Measurements from ENCODE around the gene CCDC50.
A peak's percentile ranks its signal among the peaks of the same experiment; 100 is the strongest.

The CCDC50 gene

GRCh38 chr3:191313296-191313695 is 15.9 kb upstream of the CCDC50 start:
- Histone ChIP-seq H3K36me3 (no peaks in the 10 kb centered on the region), H3K9ac (no peak overlapping the region), H4K20me1 (no peaks in the 10 kb centered on the region), H3K4me1 (no peaks in the 10 kb centered on the region), H3K4me3 (no peak overlapping the region), H3K4me2 (no peak overlapping the region), H3K9me3 (replicated peaks in 1 of 11) (peaks cover 6 to 17% (median 13%) of the 10 kb centered on the region in 11 experiments; a peak in 19 of 22 replicates), H3K27me3 (no peaks in the 10 kb centered on the region), H3K27ac (no peak overlapping the region)
- TF ChIP-seq Cebpa-rat (IDR thresholded peaks at IDR 0.05), result no peak

GRCh38 chr3:191314109-191314728 is 15.0 kb upstream of the CCDC50 start:
- Histone ChIP-seq H3K36me3 (no peaks in the 10 kb centered on the region), H3K4me3 (no peak overlapping the region), H3K9ac (no peak overlapping the region), H4K20me1 (no peaks in the 10 kb centered on the region), H3K4me2 (no peak overlapping the region), H3K27ac (no peak overlapping the region), H3K27me3 (no peaks in the 10 kb centered on the region), H3K9me3 (replicated peaks in 1 of 11) (peaks cover 6 to 17% (median 13%) of the 10 kb centered on the region in 11 experiments; a peak in 19 of 22 replicates), H3K4me1 (no peaks in the 10 kb centered on the region)
- TF ChIP-seq Cebpa-rat (IDR thresholded peaks at IDR 0.05), result no peak

GRCh38 chr3:191316876-191317603 is 12.2 kb upstream of the CCDC50 start:
- no peak overlapping the region for H3K4me3 ChIP-seq

GRCh38 chr3:191320316-191320715 is 8.9 kb upstream of the CCDC50 start:
- no peaks in the 10 kb centered on the region for H3K36me3 ChIP-seq
- no peak for TF ChIP-seq Cebpa-rat (IDR thresholded peaks at IDR 0.05)
- H3K27me3 ChIP-seq, result no peaks in the 10 kb centered on the region
- H3K9ac ChIP-seq, result no peak overlapping the region
- no peak overlapping the region for H3K4me2 ChIP-seq
- no peak overlapping the region for H3K4me3 ChIP-seq
- no peaks in the 10 kb centered on the region for H4K20me1 ChIP-seq
- H3K4me1 ChIP-seq, result no peaks in the 10 kb centered on the region
- no peak overlapping the region for H3K27ac ChIP-seq
- peaks cover 6 to 20% (median 13%) of the 10 kb centered on the region in 11 experiments; a peak in 19 of 22 replicates for H3K9me3 ChIP-seq (replicated peaks in 1 of 11)

More at GRCh38 chr3:191316876-191317603, 12.2 kb upstream of the CCDC50 start:
- H3K4me2 ChIP-seq, result no peak overlapping the region
- H3K27ac ChIP-seq, result no peak overlapping the region
- H3K36me3 ChIP-seq, result no peaks in the 10 kb centered on the region
- TF ChIP-seq Cebpa-rat (IDR thresholded peaks at IDR 0.05), result no peak
- H3K9me3 ChIP-seq (replicated peaks in 1 of 11), result peaks cover 6 to 17% (median 13%) of the 10 kb centered on the region in 11 experiments; a peak in 19 of 22 replicates
- H3K4me1 ChIP-seq, result no peaks in the 10 kb centered on the region
- no peaks in the 10 kb centered on the region for H4K20me1 ChIP-seq
- H3K9ac ChIP-seq, result no peak overlapping the region
- no peaks in the 10 kb centered on the region for H3K27me3 ChIP-seq

GRCh38 chr3:191321019-191321767 is 8.0 kb upstream of the CCDC50 start:
- Histone ChIP-seq H4K20me1 (no peaks in the 10 kb centered on the region), H3K9ac (no peak overlapping the region), H3K4me3 (no peak overlapping the region), H3K27ac (no peak overlapping the region), H3K4me1 (no peaks in the 10 kb centered on the region), H3K4me2 (no peak overlapping the region), H3K36me3 (no peaks in the 10 kb centered on the region), H3K9me3 (replicated peaks in 1 of 11) (peaks cover 6 to 18% (median 12%) of the 10 kb centered on the region in 11 experiments; a peak in 19 of 22 replicates), H3K27me3 (no peaks in the 10 kb centered on the region)
- TF ChIP-seq Cebpa-rat (IDR thresholded peaks at IDR 0.05), result no peak

GRCh38 chr3:191324936-191325335 is 4.3 kb upstream of the CCDC50 start:
- peaks cover 0 to 10% (median 7%) of the 10 kb centered on the region in 10 experiments; a peak in 10 of 20 replicates for H3K4me1 ChIP-seq
- no peak overlapping the region for H3K9ac ChIP-seq
- H3K36me3 ChIP-seq, result no peaks in the 10 kb centered on the region
- no peak overlapping the region for H3K27ac ChIP-seq
- no peak overlapping the region for H3K4me2 ChIP-seq
- H3K27me3 ChIP-seq, result peaks cover 0 to 18% (median 0%) of the 10 kb centered on the region in 11 experiments; a peak in 6 of 22 replicates
- no peak for TF ChIP-seq Cebpa-rat (IDR thresholded peaks at IDR 0.05)
- H3K9me3 ChIP-seq (replicated peaks in 1 of 11), result 0 out of 22 replicates have a peak, but pooled peaks cover 0 to 4% (median 0%) of the 10 kb centered on the region in 11 experiments
- no peak overlapping the region for H3K4me3 ChIP-seq
- H4K20me1 ChIP-seq, result no peaks in the 10 kb centered on the region

- Histone ChIP-seq H3K4me1 (peaks cover 13 to 30% (median 22%) of the 10 kb centered on the region in 10 experiments), H3K9ac (no peak overlapping the region), H3K27ac (no peak overlapping the region), H3K4me3 (no peak overlapping the region), H3K9me3 (replicated peaks in 1 of 11) (0 out of 22 replicates have a peak, but pooled peaks cover 0 to 4% (median 0%) of the 10 kb centered on the region in 11 experiments), H3K36me3 (no peaks in the 10 kb centered on the region), H3K27me3 (peaks cover 0 to 26% (median 3%) of the 10 kb centered on the region in 11 experiments; a peak in 8 of 22 replicates), H3K4me2 (peak overlapping the region in 1 of 11 experiments; percentile 22; a peak in 2 of 22 replicates), H4K20me1 (peaks cover 0 to 9% (median 0%) of the 10 kb centered on the region in 11 experiments; a peak in 3 of 22 replicates)
- no peak for TF ChIP-seq Cebpa-rat (IDR thresholded peaks at IDR 0.05)
Observed at GRCh38 chr3:191327526-191327925, 1.7 kb upstream of the CCDC50 start.

GRCh38 chr3:191328383-191328961 is 722 bp upstream of the CCDC50 start:
- Histone ChIP-seq H3K9me3 (replicated peaks in 1 of 11) (0 out of 22 replicates have a peak, but pooled peaks cover 0 to 4% (median 0%) of the 10 kb centered on the region in 11 experiments), H3K9ac (peak overlapping the region; percentile 85 to 99 (median 95); a peak in 20 of 22 replicates), H3K4me3 (peak overlapping the region; percentile 81 to 94 (median 87)), H3K36me3 (no peaks in the 10 kb centered on the region), H4K20me1 (peaks cover 0 to 16% (median 0%) of the 10 kb centered on the region in 11 experiments; a peak in 4 of 22 replicates), H3K27me3 (peaks cover 0 to 26% (median 6%) of the 10 kb centered on the region in 11 experiments; a peak in 8 of 22 replicates), H3K4me1 (peaks cover 13 to 40% (median 25%) of the 10 kb centered on the region in 10 experiments), H3K27ac (peak overlapping the region; percentile 89 to 96 (median 93); a peak in 20 of 22 replicates), H3K4me2 (peak overlapping the region; percentile 74 to 96 (median 87))
- TF ChIP-seq Cebpa-rat (IDR thresholded peaks at IDR 0.05), result no peak
